Esophagus muscularis mucosa (tissue), 4 donors: ENCODE results near the gene SERPINA1. TPM values are rescaled to one million over a fixed set of nuclear protein-coding genes. Genes with fewer than 3 reads are reported as not detected.

Experiments
- DNase-seq: peaks from one replicate; pipeline ENCODE4 v3.0.0-alpha.2; 2017; ENCODE audit errors: extremely low spot score
- H3K27ac ChIP-seq, 4 donors: fragments of 200-600 bp; sonication (generic); replicated peaks in 1 of 4; 1 replicate in 3 of 4; 2 replicates in 1 of 4; pipeline ENCODE4 v1.5.1; 2016 to 2019; ENCODE audit warnings: mild to moderate bottlenecking in 1 of 4
- H3K27me3 ChIP-seq, 4 donors: fragments of 200-600 bp; sonication (generic); one replicate each; pipeline versions ENCODE4 v1.5.1 to v1.6.0; 2016 to 2019
- H3K36me3 ChIP-seq, 4 donors: fragments of 200-600 bp; sonication (generic); one replicate each; pipeline ENCODE4 v1.5.1; 2016 to 2019
- H3K4me1 ChIP-seq, 4 donors: fragments of 200-600 bp; sonication (generic); one replicate each; pipeline ENCODE4 v1.5.1; 2016 to 2019
- H3K4me3 ChIP-seq, 4 donors: fragments of 200-600 bp; sonication (generic); 1 replicate in 2 of 4; 2 replicates in 2 of 4; pipeline ENCODE4 v1.5.1; 2016 to 2019; ENCODE audit warnings: mild to moderate bottlenecking in 4 of 4, moderate library complexity in 1 of 4
- H3K9me3 ChIP-seq, 4 donors: fragments of 200-600 bp; sonication (generic); 1 replicate in 3 of 4; 2 replicates in 1 of 4; pipeline ENCODE4 v1.5.1; 2016 to 2019
- CTCF ChIP-seq, 3 experiments: fragments of 200-600 bp in 2 of 3; fragments of 450-650 bp in 1 of 3; sonication (generic) in 2 of 3; IDR thresholded peaks; one replicate each; pipeline ENCODE4 v1.5.1; 2017 to 2019; ENCODE audit warnings: antibody characterized with exemption in 3 of 3, mild to moderate bottlenecking in 2 of 3, moderate library complexity in 1 of 3
- EP300 ChIP-seq: sonication (generic); formaldehyde crosslinking; IDR thresholded peaks from one replicate; pipeline ENCODE4 v1.6.1; 2017; ENCODE audit warnings: antibody characterized with exemption
- POLR2A ChIP-seq: fragments of 450-650 bp; IDR thresholded peaks from one replicate; pipeline ENCODE4 v1.6.1; 2017; ENCODE audit warnings: antibody characterized with exemption, moderate library complexity, mild to moderate bottlenecking, low read depth
- POLR2AphosphoS5 ChIP-seq, 2 donors: sonication (generic); formaldehyde crosslinking; IDR thresholded peaks; one replicate each; pipeline ENCODE4 v1.6.1; 2017; ENCODE audit warnings: antibody characterized with exemption in 2 of 2
- WGBS: methylation state at CpG from one replicate; pipeline ENCODE4 v1.1.5; 2018; 5-methylcytosine and 5-hydroxymethylcytosine counted together
- intact Hi-C: fragments of 100-400 bp; cut with DNase I; formaldehyde crosslinking; loops from one replicate; pipeline ENCODE4 v1.15.1; 2023
- total RNA-seq, 4 donors: library from RNA; depleted of rRNA; stranded (reverse); fragments of >200 nt; gene quantifications; one replicate each; pipeline versions ENCODE4 v1.1.0 to v1.2.1, GENCODE V29; 2016

SERPINA1 gene
- total RNA-seq, 4 donors from 2014 or later: 1.7 to 20.2 (median 2.2) TPM

- H3K27ac ChIP-seq: no peak overlapping the region
- no peak overlapping the region for H3K4me3 ChIP-seq
- no peaks in the 10 kb centered on the region for H3K4me1 ChIP-seq
- intact Hi-C loops: no loop called here
- H3K9me3 ChIP-seq: no peaks in the 10 kb centered on the region
- H3K27me3 ChIP-seq: no peaks in the 10 kb centered on the region
- no peaks in the 10 kb centered on the region for H3K36me3 ChIP-seq
- TF ChIP-seq CTCF (IDR thresholded peaks at IDR 0.05): no peak
- TF ChIP-seq POLR2A: no peak
- TF ChIP-seq EP300: no peak
- TF ChIP-seq POLR2AphosphoS5 (IDR thresholded peaks at IDR 0.05): no peak
- WGBS: 85% methylated on average over 4 of the region's 6 CpGs
- no peak for DNase-seq
Measured at GRCh38 chr14:94375552-94376107, 12.8 kb downstream of the SERPINA1 start.

- intact Hi-C loops: no loop called here
- DNase-seq: no peak
- Histone ChIP-seq H3K36me3 (no peaks in the 10 kb centered on the region), H3K4me3 (no peak overlapping the region), H3K4me1 (no peaks in the 10 kb centered on the region), H3K27ac (no peak overlapping the region), H3K9me3 (no peaks in the 10 kb centered on the region), H3K27me3 (no peaks in the 10 kb centered on the region)
- 86% methylated on average over 4 of the region's 4 CpGs for WGBS
- TF ChIP-seq CTCF (IDR thresholded peaks at IDR 0.05) (no peak), POLR2A (no peak), EP300 (no peak), POLR2AphosphoS5 (IDR thresholded peaks at IDR 0.05) (no peak)
Measured at GRCh38 chr14:94374749-94375260, 13.6 kb downstream of the SERPINA1 start.

GRCh38 chr14:94374116-94374515 is 14.3 kb downstream of the SERPINA1 start:
- no peak for DNase-seq
- Histone ChIP-seq H3K4me3 (no peak overlapping the region), H3K4me1 (no peaks in the 10 kb centered on the region), H3K9me3 (no peaks in the 10 kb centered on the region), H3K27ac (no peak overlapping the region), H3K27me3 (no peaks in the 10 kb centered on the region), H3K36me3 (no peaks in the 10 kb centered on the region)
- intact Hi-C loops: no loop called here
- WGBS: 95% methylated on average over 6 of the region's 6 CpGs
- TF ChIP-seq CTCF (IDR thresholded peaks at IDR 0.05) (no peak), POLR2A (no peak), POLR2AphosphoS5 (IDR thresholded peaks at IDR 0.05) (no peak), EP300 (no peak)

GRCh38 chr14:94373708-94374107 is 14.7 kb downstream of the SERPINA1 start:
- Histone ChIP-seq H3K27me3 (no peaks in the 10 kb centered on the region), H3K36me3 (no peaks in the 10 kb centered on the region), H3K4me3 (no peak overlapping the region), H3K4me1 (no peaks in the 10 kb centered on the region), H3K9me3 (no peaks in the 10 kb centered on the region), H3K27ac (no peak overlapping the region)
- no peak for TF ChIP-seq CTCF (IDR thresholded peaks at IDR 0.05)
- TF ChIP-seq EP300: no peak
- TF ChIP-seq POLR2A: no peak
- no peak for TF ChIP-seq POLR2AphosphoS5 (IDR thresholded peaks at IDR 0.05)
- no peak for DNase-seq
- WGBS: 84% methylated on average over 8 of the region's 8 CpGs
- intact Hi-C loops: no loop called here

GRCh38 chr14:94372021-94372605 is 16.3 kb downstream of the SERPINA1 start:
- intact Hi-C loops: no loop called here
- Histone ChIP-seq H3K27ac (no peak overlapping the region), H3K27me3 (no peaks in the 10 kb centered on the region), H3K9me3 (no peaks in the 10 kb centered on the region), H3K4me3 (no peak overlapping the region), H3K36me3 (no peaks in the 10 kb centered on the region), H3K4me1 (no peaks in the 10 kb centered on the region)
- no peak for TF ChIP-seq POLR2AphosphoS5 (IDR thresholded peaks at IDR 0.05)
- TF ChIP-seq POLR2A: no peak
- TF ChIP-seq CTCF (IDR thresholded peaks at IDR 0.05): no peak
- TF ChIP-seq EP300: no peak
- WGBS: 82% methylated on average over 13 of the region's 13 CpGs
- no peak for DNase-seq
